GM21825 (cell line): Measurements from ENCODE around the gene TMEM244.
"Not testable (repeated sequence)": the region's sequence is repeated elsewhere in the genome, so short reads cannot be mapped to it uniquely, and the experiment has no call there.

Experiments used
- ATAC-seq: cut with Tn5 transposase; IDR thresholded peaks from one replicate; pipeline ENCODE4 v1.9.1; 2021; ENCODE audit warnings: mild to moderate bottlenecking, moderate library complexity; ENCODE audit not compliant: unreplicated experiment

TMEM244 gene

DNA sequence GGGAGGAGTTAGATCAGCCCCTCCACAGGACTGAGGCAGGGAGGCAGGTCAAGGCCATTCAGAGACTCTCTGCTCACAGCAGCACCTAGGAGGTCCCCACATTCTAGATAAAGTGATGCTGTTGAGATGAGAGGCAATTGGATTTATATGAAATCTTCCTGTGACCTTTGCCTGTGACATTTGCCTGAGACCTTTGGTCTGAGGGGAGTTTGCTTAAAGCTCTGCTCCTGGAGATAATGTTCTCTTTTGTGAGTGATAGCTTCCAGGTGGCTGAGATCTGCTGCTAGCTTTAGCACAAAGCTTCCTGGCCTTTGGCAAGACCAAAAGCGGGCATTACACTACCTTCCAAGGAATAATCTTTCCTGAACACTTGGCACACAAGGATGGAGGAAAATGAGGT is 43.3 kb downstream of the TMEM244 start:
- ATAC-seq: no peak

GRCh38 chr6:129817332-129817731 is 43.8 kb downstream of the TMEM244 start:
- ATAC-seq: no peak

DNA sequence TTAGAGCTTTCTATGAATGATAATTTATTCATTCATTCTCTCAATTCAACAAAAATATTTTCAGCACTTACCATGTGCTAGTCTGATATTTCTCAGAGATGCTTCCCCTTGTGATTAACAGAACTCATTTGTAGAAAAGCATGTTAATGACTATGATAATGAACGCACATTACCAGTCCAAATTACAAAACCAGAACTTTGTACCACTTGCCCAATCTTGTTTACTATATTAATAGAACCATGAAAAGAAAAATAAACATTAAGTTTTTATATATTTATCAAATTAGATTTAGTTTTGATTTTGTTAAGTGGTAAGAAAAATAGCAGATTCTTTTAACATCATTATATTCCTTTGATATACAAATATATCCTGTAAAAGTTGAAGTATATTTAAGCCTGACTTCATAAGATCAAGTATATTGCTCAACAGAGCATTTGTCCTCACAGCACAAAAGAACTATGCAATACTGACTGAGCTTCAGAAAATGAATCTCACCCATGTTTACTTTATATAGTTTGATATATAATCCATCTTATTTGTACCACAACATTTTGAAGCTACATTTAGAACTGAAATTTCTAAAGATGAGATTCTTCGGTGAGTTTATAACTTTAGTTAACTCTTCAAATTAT is 48.9 kb downstream of the TMEM244 start:
- no peak for ATAC-seq

DNA sequence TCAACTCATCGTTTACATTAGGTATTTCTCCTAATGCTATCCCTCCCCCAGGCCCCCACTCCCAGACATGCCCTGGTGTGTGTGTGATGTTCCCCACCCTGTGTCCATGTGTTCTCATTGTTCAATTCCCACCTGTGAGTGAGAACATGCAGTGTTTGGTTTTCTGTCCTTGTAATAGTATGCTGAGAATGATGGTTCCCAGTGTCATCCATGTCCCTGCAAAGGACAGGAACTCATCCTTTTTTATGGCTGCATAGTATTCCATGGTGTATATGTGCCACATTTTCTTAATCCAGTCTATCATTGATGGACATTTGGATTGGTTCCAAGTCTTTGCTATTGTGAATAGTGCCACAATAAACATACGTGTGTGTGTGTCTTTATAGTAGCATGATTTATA is 54.0 kb downstream of the TMEM244 start:
- not testable (repeated sequence) for ATAC-seq

DNA sequence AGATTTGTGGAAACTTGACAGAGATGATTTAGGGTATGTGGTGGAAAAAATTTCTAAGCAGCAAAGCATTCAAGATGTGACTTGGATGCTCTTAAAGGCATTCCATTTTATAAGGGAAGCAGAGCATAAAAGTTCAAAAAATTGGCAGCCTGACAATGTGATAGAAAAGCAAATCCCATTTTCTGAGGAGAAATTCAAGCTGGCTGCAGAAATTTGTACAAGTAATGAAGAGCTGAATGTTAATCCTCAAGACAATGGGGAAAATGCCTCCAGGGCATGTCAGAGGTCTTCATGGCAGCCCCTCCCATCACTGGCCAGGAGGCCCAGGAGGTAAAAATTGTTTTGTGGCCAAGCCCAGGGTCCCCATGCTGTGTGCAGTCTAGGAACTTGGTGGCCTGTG is 58.2 kb downstream of the TMEM244 start:
- ATAC-seq: not testable (repeated sequence)

GRCh38 chr6:129801909-129802308 is 59.2 kb downstream of the TMEM244 start:
- ATAC-seq: no peak

- no peak for ATAC-seq
Measured at GRCh38 chr6:129795261-129795660, 65.9 kb downstream of the TMEM244 start.

DNA sequence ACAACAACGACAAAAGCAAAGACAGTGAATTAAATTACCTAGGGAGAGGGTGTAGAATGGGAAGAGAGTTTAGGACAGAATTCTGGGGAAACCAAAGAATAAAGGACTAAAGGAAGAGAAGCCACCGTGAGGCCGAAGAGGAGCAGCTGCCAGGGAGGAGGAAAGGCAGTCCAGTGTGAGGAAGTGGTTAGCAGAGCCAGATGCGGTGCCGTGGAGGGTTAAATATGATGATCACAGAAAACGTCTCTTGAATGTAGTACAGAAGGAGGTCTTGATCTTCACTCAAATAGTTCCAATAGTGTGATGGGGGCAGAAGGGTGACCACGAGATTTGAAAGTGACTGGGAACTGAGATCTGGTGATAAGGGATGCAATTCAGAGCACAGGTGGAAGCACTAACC is 67.7 kb downstream of the TMEM244 start:
- no peak for ATAC-seq

GRCh38 chr6:129792049-129792448 is 69.1 kb downstream of the TMEM244 start:
- ATAC-seq: no peak

- ATAC-seq: no peak
Measured at GRCh38 chr6:129790785-129791184, 70.3 kb downstream of the TMEM244 start.

GRCh38 chr6:129789974-129790373 is 71.1 kb downstream of the TMEM244 start:
- ATAC-seq: no peak

DNA sequence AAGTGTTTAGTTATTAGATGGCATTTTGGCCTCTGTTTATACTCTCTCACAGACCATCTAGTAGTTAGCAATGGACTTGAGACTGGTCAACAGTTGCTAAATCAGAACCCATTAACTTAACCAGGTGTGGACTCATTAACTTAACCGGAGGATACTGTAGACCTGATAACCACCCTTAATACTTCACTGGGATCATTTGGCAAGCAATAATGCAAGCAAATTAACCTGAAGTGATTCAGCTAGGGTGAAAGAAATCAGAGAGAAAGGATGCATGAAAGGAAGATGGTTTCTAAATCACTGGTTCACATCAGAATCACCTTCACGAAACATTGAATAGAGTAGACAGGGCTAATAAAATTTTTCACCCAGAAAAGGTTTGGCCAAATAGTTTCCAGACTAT is 73.3 kb downstream of the TMEM244 start:
- no peak for ATAC-seq

DNA sequence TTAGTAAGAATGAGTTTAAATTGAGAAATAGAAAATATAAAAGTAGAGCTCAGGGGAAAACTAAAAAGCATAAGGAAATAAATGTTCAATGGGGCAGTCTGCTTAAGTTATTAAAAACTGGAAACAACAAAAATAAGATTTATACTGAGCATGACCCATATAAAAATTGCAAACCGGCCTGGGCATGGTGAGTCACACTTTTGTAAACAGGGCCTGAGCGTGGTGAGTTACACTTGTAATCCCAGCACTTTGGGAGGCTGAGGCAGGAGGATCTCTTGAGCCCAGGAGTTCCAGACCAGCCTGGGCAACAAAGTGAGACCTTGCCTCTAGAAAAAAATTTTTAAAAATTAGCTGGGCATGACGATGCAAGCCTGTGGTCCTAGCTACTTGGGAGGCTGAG is 74.6 kb downstream of the TMEM244 start:
- no peak for ATAC-seq

- no peak for ATAC-seq
Measured at GRCh38 chr6:129785756-129786135, 75.4 kb downstream of the TMEM244 start.

DNA sequence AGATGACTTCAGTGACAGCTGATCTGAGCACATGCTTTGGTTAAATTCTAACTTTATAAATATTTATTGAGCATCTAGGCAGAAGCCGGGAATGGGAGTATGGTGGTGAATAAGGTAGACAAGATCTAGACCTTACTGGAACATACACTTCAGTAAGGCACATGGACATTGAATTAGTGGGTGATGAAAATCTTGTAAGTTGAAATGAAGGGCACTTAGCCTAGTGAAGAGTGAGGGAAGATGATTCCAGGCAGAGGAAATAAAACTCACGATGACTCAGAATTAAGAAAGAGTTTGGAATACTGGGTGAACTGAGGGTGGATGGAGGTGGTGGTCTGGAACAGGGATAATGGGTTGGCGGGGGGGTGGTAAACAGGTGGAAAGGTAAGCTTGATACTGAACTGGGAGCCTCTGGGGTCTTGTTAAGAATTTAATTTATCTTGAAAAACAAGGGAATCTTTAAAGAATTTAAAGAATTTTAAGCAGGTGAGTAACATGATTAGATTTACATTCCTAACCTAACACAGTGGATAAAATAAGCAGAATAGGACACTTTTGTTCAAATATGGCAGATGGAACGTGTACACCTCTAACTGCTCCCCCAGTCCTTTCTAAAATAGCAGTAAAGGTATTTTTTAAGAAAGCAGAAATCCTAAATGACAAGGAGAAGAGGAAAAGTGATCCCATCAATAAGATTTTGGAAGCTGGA is 75.9 kb downstream of the TMEM244 start:
- no peak for ATAC-seq
